Upper lobe of left lung (tissue), 6 donors: ENCODE measurements around the gene TSPY4. TPM values are rescaled to one million over a fixed set of nuclear protein-coding genes. Genes with fewer than 3 reads are reported as not detected.
"Not testable (repeated sequence)": the region's sequence is repeated elsewhere in the genome, so short reads cannot be mapped to it uniquely, and the experiment has no call there.

Experiments used
- ATAC-seq, 2 donors: fragments of 200-7000 bp; cut with Tn5 transposase; one replicate each; pipeline ENCODE4 v1.9.1; 2022; ENCODE audit warnings: mild to moderate bottlenecking in 2 of 2, moderate library complexity in 2 of 2; ENCODE audit not compliant: low FRiP score in 2 of 2
- DNase-seq, 2 donors: peaks; one replicate each; pipeline ENCODE4 v3.0.0-alpha.2; 2019 to 2020
- H3K27ac ChIP-seq, 4 donors: fragments of 200-600 bp; sonication (generic); one replicate each; pipeline ENCODE4 v1.5.1; 2016 to 2019
- H3K27me3 ChIP-seq, 4 donors: fragments of 200-600 bp; sonication (generic); one replicate each; pipeline ENCODE4 v1.5.1; 2017 to 2019
- H3K36me3 ChIP-seq, 4 donors: fragments of 200-600 bp; sonication (generic); one replicate each; pipeline ENCODE4 v1.5.1; 2016 to 2019
- H3K4me1 ChIP-seq, 4 donors: fragments of 200-600 bp; sonication (generic); one replicate each; pipeline ENCODE4 v1.5.1; 2018 to 2019
- H3K4me3 ChIP-seq, 4 donors: fragments of 200-600 bp; sonication (generic); one replicate each; pipeline ENCODE4 v1.5.1; 2017 to 2019; ENCODE audit warnings: mild to moderate bottlenecking in 2 of 4, moderate library complexity in 1 of 4
- H3K9me3 ChIP-seq, 4 donors: fragments of 200-600 bp; sonication (generic); one replicate each; pipeline ENCODE4 v1.5.1; 2018 to 2019
- EP300 ChIP-seq, 4 donors: sonication (generic); formaldehyde crosslinking; IDR thresholded peaks; one replicate each; pipeline ENCODE4 v1.5.1; 2017; ENCODE audit warnings: antibody characterized with exemption in 4 of 4, control low read depth in 2 of 4
- POLR2A ChIP-seq, 4 donors: fragments of 450-650 bp; IDR thresholded peaks; one replicate each; pipeline ENCODE4 v1.5.1; 2016 to 2017; ENCODE audit warnings: antibody characterized with exemption in 4 of 4, mild to moderate bottlenecking in 2 of 4
- POLR2AphosphoS5 ChIP-seq, 2 donors: sonication (generic); formaldehyde crosslinking; IDR thresholded peaks; one replicate each; pipeline ENCODE4 v1.5.1; 2017; ENCODE audit warnings: antibody characterized with exemption in 2 of 2
- WGBS, 2 donors: methylation state at CpG; one replicate each; pipeline ENCODE4 v1.1.5; 2017 to 2018; 5-methylcytosine and 5-hydroxymethylcytosine counted together
- small RNA-seq, 4 donors: library from RNA; depleted of rRNA; stranded (forward); fragments of <200 nt; gene quantifications; one replicate each; pipeline ENCODE3, GENCODE V24; 2016
- total RNA-seq, 6 donors: library from RNA; depleted of rRNA in 4 of 6; stranded (reverse); fragments of >200 nt in 4 of 6; gene quantifications; one replicate each; pipeline versions ENCODE4 v1.1.0 to v1.2.1, GENCODE V29; 2016 to 2021
- TF ChIP-seq, protein P1 (sequence below), 6 experiments: fragments of 450-650 bp in 4 of 6; fragments of 200-600 bp in 2 of 6; sonication (generic) in 2 of 6; IDR thresholded peaks; one replicate each; pipeline ENCODE4 v1.5.1; 2016 to 2019; ENCODE audit warnings: antibody characterized with exemption in 6 of 6
- donor health status: DM: no; HTN: no; CAD: no; lungs with moderate emphysema.
- donor health status: DM: no; HTN: yes; CAD: no; lungs with severe emphysema.

TSPY4 gene, protein sequence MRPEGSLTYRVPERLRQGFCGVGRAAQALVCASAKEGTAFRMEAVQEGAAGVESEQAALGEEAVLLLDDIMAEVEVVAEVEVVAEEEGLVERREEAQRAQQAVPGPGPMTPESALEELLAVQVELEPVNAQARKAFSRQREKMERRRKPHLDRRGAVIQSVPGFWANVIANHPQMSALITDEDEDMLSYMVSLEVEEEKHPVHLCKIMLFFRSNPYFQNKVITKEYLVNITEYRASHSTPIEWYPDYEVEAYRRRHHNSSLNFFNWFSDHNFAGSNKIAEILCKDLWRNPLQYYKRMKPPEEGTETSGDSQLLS
- not detected for total RNA-seq

DNA sequence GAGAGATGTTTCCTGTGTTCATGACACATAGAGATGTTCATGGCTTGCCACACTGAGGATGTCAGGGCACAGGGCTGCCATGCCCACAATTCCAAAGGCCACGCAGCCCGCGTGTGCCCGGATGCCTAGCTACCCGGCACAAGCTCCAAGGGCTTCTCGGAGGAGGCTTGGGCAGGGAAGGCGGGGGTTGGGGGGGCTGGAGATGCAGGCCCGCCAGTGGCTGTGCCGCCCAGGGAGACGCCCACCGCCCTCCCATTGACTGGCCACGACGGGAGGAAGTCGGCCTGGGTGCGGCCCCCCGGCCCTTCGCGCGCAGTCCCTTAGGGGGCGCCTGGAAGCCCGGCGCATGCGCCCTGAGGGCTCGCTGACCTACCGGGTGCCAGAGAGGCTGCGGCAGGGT lies at the start of gene TSPY4:
Gene TSPY4, plus strand, starts transcription at position 301 of the 400 bp plus-strand sequence. Its CDS starts 46 bp downstream, at position 347.
- not testable (repeated sequence) for DNase-seq, H3K4me1 ChIP-seq, H3K27me3 ChIP-seq, H3K36me3 ChIP-seq, H3K27ac ChIP-seq, ATAC-seq, H3K4me3 ChIP-seq, H3K9me3 ChIP-seq
- no CpG with 5 or more reads among the region's 26 CpGs for WGBS, 2 donors

DNA sequence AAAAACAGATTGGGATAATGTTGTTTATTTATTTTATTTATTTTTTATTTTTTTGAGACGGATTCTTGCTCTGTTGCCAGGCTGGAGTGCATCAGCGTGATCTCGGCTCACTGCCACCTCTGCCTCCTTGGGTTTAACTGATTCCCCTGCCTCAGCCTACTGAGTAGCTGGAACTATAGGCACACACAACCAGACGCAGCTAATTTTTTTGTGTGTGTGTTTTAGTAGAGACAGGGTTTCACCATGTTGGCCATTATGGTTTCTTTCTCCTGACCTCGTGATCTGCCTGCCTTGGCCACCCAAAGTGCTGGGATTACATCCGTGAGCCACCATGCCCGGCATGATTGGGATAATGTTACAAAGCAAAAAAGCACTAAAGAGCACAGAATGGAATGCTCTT lies 16.3 kb upstream of the TSPY4 start:
- H3K27ac ChIP-seq: no peak overlapping the region
- no peaks in the 10 kb centered on the region for H3K9me3 ChIP-seq
- H3K27me3 ChIP-seq: no peaks in the 10 kb centered on the region
- 58% methylated on average over 7 of the region's 7 CpGs; no CpG with 5 or more reads in 1 of the 2 donors for WGBS, 2 donors
- DNase-seq (no peak), ATAC-seq (no peak)
- no peaks in the 10 kb centered on the region for H3K4me1 ChIP-seq
- no peak overlapping the region for H3K4me3 ChIP-seq
- TF ChIP-seq EP300 (IDR thresholded peaks at IDR 0.05) (no peak), POLR2AphosphoS5 (IDR thresholded peaks at IDR 0.05) (no peak), POLR2A (IDR thresholded peaks at IDR 0.05) (no peak)
- TF ChIP-seq, protein P1, sequence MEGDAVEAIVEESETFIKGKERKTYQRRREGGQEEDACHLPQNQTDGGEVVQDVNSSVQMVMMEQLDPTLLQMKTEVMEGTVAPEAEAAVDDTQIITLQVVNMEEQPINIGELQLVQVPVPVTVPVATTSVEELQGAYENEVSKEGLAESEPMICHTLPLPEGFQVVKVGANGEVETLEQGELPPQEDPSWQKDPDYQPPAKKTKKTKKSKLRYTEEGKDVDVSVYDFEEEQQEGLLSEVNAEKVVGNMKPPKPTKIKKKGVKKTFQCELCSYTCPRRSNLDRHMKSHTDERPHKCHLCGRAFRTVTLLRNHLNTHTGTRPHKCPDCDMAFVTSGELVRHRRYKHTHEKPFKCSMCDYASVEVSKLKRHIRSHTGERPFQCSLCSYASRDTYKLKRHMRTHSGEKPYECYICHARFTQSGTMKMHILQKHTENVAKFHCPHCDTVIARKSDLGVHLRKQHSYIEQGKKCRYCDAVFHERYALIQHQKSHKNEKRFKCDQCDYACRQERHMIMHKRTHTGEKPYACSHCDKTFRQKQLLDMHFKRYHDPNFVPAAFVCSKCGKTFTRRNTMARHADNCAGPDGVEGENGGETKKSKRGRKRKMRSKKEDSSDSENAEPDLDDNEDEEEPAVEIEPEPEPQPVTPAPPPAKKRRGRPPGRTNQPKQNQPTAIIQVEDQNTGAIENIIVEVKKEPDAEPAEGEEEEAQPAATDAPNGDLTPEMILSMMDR (IDR thresholded peaks at IDR 0.05): no peak
- H3K36me3 ChIP-seq: no peaks in the 10 kb centered on the region

- H3K27ac ChIP-seq, H3K36me3 ChIP-seq, ATAC-seq, H3K4me3 ChIP-seq, H3K9me3 ChIP-seq, DNase-seq, H3K4me1 ChIP-seq, H3K27me3 ChIP-seq: not testable (repeated sequence)
- WGBS, 2 donors: no CpG with 5 or more reads among the region's 25 CpGs
These were observed 20.2 kb downstream of the TSPY4 start, which contains the start of gene TSPY8 for GRCh38 chrY:9357497-9357896. TSS of gene TSPY8 (plus strand) at chrY:9357797. CDS start at chrY:9357843, 46 bp downstream.

Small RNA genes lying within 50 kb of the gene (small RNA-seq; reads per million reads assigned to genes)
- 0 reads per million in 4 donors for gene AC006158.1

Other genes starting within 250 kb of the TSPY4 start
- gene TSPY8, start 20.3 kb downstream of the TSPY4 start, total RNA-seq: not detected
- gene TSPY3, start 61.0 kb downstream of the TSPY4 start, total RNA-seq: not detected
- not detected for gene TSPY1, start 129.5 kb downstream of the TSPY4 start, total RNA-seq
- gene TSPY9, start 149.8 kb downstream of the TSPY4 start, total RNA-seq: not detected
- not detected for gene TSPY10, start 190.4 kb downstream of the TSPY4 start, total RNA-seq